Hepatocyte (in vitro differentiated cells): ENCODE measurements around the gene TMEM108.

Experiments
- EZH2 ChIP-seq: fragments of 200-600 bp; sonication (generic); IDR thresholded peaks from 2 replicates; pipeline ENCODE4 v1.6.1; 2016; ENCODE audit warnings: antibody characterized with exemption, mild to moderate bottlenecking, borderline replicate concordance
- EZH2phosphoT487 ChIP-seq: fragments of 200-600 bp; sonication (generic); IDR thresholded peaks from one replicate; pipeline ENCODE4 v1.6.1; 2018; ENCODE audit warnings: antibody characterized with exemption, mild to moderate bottlenecking, low read depth, moderate library complexity; ENCODE audit not compliant: unreplicated experiment, severe bottlenecking
- TF ChIP-seq, protein P1 (sequence below): fragments of 200-600 bp; sonication (generic); IDR thresholded peaks from 2 replicates; pipeline ENCODE4 v1.5.1; 2016; ENCODE audit warnings: antibody characterized with exemption, mild to moderate bottlenecking; ENCODE audit not compliant: poor library complexity

DNA sequence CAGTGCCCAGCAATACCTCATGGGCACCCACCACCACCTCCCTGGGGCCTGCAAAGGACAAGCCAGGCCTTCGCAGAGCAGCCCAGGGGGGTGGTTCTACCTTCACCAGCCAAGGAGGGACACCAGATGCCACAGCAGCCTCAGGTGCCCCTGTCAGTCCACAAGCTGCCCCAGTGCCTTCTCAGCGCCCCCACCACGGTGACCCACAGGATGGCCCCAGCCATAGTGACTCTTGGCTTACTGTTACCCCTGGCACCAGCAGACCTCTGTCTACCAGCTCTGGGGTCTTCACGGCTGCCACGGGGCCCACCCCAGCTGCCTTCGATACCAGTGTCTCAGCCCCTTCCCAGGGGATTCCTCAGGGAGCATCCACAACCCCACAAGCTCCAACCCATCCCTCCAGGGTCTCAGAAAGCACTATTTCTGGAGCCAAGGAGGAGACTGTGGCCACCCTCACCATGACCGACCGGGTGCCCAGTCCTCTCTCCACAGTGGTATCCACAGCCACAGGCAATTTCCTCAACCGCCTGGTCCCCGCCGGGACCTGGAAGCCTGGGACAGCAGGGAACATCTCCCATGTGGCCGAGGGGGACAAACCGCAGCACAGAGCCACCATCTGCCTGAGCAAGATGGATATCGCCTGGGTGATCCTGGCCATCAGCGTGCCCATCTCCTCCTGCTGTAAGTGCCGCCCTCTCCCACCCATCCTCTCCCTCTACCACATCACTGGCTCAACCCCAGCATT lies 342.5 kb downstream of the TMEM108 start:
- TF ChIP-seq, protein P1, sequence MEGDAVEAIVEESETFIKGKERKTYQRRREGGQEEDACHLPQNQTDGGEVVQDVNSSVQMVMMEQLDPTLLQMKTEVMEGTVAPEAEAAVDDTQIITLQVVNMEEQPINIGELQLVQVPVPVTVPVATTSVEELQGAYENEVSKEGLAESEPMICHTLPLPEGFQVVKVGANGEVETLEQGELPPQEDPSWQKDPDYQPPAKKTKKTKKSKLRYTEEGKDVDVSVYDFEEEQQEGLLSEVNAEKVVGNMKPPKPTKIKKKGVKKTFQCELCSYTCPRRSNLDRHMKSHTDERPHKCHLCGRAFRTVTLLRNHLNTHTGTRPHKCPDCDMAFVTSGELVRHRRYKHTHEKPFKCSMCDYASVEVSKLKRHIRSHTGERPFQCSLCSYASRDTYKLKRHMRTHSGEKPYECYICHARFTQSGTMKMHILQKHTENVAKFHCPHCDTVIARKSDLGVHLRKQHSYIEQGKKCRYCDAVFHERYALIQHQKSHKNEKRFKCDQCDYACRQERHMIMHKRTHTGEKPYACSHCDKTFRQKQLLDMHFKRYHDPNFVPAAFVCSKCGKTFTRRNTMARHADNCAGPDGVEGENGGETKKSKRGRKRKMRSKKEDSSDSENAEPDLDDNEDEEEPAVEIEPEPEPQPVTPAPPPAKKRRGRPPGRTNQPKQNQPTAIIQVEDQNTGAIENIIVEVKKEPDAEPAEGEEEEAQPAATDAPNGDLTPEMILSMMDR: no peak
- TF ChIP-seq EZH2 (no peak), EZH2phosphoT487 (no peak)
